ENCODE results near the gene FASTKD1. TPM values are rescaled to one million over a fixed set of nuclear protein-coding genes. Genes with fewer than 3 reads are reported as not detected.
"Not testable (repeated sequence)": the region's sequence is repeated elsewhere in the genome, so short reads cannot be mapped to it uniquely, and the experiment has no call there.

Gene FASTKD1
- total and polyA plus RNA-seq, 3 experiments from 2014 or later = 16.4 to 55.7 (median 53.8) TPM

- Mint-ChIP-seq H3K4me3 (peak overlapping the region in 1 of 7 donors; percentile 30), H3K27ac (no peak overlapping the region), H3K36me3 (peaks cover 0 to 2% (median 2%) of the 10 kb centered on the region in 3 donors), H3K27me3 (peaks cover 3 to 4% of the 10 kb centered on the region in 2 donors), H3K4me1 (peaks cover 2 to 3% (median 3%) of the 10 kb centered on the region in 3 donors), H3K9me3 (peaks cover 0 to 2% (median 0%) of the 10 kb centered on the region in 5 donors)
- POLR2A ChIA-PET = interaction anchor here (0.7 kb wide), 1 partner anchor 110 kb away, joined by 4 read pairs; no protein-coding TSS in a partner anchor
- no peaks in the 10 kb centered on the region for H3K9me3 ChIP-seq (ENCODE audit: low read length)
- no peak for DNase-seq
- no peaks in the 10 kb centered on the region for H3K4me1 ChIP-seq (ENCODE audit: insufficient read depth, low read length)
- no peaks in the 10 kb centered on the region for H3K36me3 ChIP-seq (ENCODE audit: insufficient read depth, low read length)
- CTCF ChIA-PET = no interaction called here
- H3K4me3 ChIP-seq (ENCODE audit: low read length) = no peak overlapping the region
- H3K27me3 ChIP-seq (ENCODE audit: insufficient read depth, low read length, poor library complexity, severe bottlenecking) = no peaks in the 10 kb centered on the region
- no peak overlapping the region for H3K27ac ChIP-seq (ENCODE audit: low read depth, low read length)
Observed at GRCh38 chr2:169579044-169579443, 5.4 kb upstream of the FASTKD1 start.

DNA sequence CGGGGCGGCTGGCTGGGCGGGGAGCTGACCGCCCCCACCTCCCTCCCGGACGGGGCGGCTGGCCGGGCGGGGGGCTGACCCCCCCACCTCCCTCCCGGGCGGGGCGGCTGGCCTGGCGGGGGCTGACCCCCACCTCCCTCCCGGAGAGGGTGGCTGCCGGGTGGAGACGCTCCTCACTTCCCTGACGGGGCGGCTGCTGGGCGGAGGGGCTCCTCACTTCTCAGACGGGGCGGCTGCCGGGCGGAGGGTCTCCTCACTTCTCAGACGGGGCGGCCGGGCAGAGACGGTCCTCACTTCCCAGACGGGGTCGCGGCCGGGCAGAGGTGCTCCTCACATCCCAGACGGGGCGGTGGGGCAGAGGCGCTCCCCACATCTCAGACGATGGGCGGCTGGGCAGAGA, 1.6 kb upstream of the FASTKD1 start:
- H3K27ac ChIP-seq (ENCODE audit: low read depth, low read length); CTCF ChIA-PET; H3K9me3 Mint-ChIP-seq; H3K27me3 Mint-ChIP-seq; H3K27me3 ChIP-seq (ENCODE audit: insufficient read depth, low read length, poor library complexity, severe bottlenecking); H3K4me3 Mint-ChIP-seq; DNase-seq; H3K36me3 ChIP-seq (ENCODE audit: insufficient read depth, low read length); H3K27ac Mint-ChIP-seq; H3K4me1 ChIP-seq (ENCODE audit: insufficient read depth, low read length); H3K36me3 Mint-ChIP-seq; H3K4me3 ChIP-seq (ENCODE audit: low read length); H3K9me3 ChIP-seq (ENCODE audit: low read length): not testable (repeated sequence)
- POLR2A ChIA-PET = interaction anchor here (1.6 kb wide), 1 partner anchor 9 kb away, joined by 5 read pairs; the partner anchor contains the start of gene PPIG
- H3K4me1 Mint-ChIP-seq = peaks cover 15 to 24% (median 23%) of the 10 kb centered on the region in 3 donors

- Mint-ChIP-seq H3K4me3 (peak overlapping the region in 1 of 7 donors; percentile 59), H3K36me3 (peaks cover 0 to 12% (median 0%) of the 10 kb centered on the region in 3 donors), H3K4me1 (peaks cover 20 to 30% (median 29%) of the 10 kb centered on the region in 3 donors)
- H3K27ac Mint-ChIP-seq; H3K9me3 ChIP-seq (ENCODE audit: low read length); H3K4me1 ChIP-seq (ENCODE audit: insufficient read depth, low read length); H3K36me3 ChIP-seq (ENCODE audit: insufficient read depth, low read length); H3K27me3 ChIP-seq (ENCODE audit: insufficient read depth, low read length, poor library complexity, severe bottlenecking); H3K27ac ChIP-seq (ENCODE audit: low read depth, low read length); CTCF ChIA-PET; H3K9me3 Mint-ChIP-seq; H3K27me3 Mint-ChIP-seq; DNase-seq; H3K4me3 ChIP-seq (ENCODE audit: low read length): not testable (repeated sequence)
- POLR2A ChIA-PET = interaction anchor here (1.6 kb wide), 1 partner anchor 10 kb away, joined by 5 read pairs; the partner anchor contains the start of gene PPIG
Observed at GRCh38 chr2:169574539-169574938, 874 bp upstream of the FASTKD1 start.

DNA sequence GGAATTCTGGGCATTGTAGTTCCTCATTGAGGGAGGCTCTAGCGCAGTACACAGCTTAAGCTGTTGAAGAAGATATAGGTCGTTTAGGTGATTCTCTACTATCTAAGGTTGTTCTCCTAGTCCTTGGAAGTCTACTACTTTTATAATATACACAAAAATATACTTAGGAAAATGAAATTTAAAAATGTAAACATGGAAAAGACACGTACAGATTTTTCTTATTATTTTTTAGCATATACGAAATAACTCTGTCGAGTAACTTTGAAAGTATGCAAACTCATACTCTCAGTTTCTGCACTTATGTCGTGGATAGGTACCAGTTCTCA, 272 bp upstream of the FASTKD1 start:
- peaks cover 3 to 4% of the 10 kb centered on the region in 2 donors for H3K27me3 Mint-ChIP-seq
- H3K4me1 ChIP-seq (ENCODE audit: insufficient read depth, low read length) = peaks cover 5% of the 10 kb centered on the region
- peak overlapping the region; percentile 66 for H3K27ac ChIP-seq (ENCODE audit: low read depth, low read length)
- no peaks in the 10 kb centered on the region for H3K36me3 ChIP-seq (ENCODE audit: insufficient read depth, low read length)
- DNase-seq = no peak
- peaks cover 0 to 16% (median 0%) of the 10 kb centered on the region in 3 donors for H3K36me3 Mint-ChIP-seq
- no peaks in the 10 kb centered on the region for H3K9me3 ChIP-seq (ENCODE audit: low read length)
- ChIA-PET POLR2A (interaction anchor here (1.0 to 1.6 kb wide), 2 partner anchors 10 to 225 kb away, joined by 4 to 5 read pairs; partner anchors contain the start of genes PPIG and SSB), CTCF (interaction anchor here (1.1 kb wide), 2 partner anchors 95 to 218 kb away, joined by 3 to 4 read pairs; partner anchors contain the start of gene BBS5)
- H3K27me3 ChIP-seq (ENCODE audit: insufficient read depth, low read length, poor library complexity, severe bottlenecking) = no peaks in the 10 kb centered on the region
- peak overlapping the region; percentile 80 to 99 (median 95) for H3K27ac Mint-ChIP-seq
- peak overlapping the region; percentile 93 to 100 (median 97) for H3K4me3 Mint-ChIP-seq
- no peaks in the 10 kb centered on the region for H3K9me3 Mint-ChIP-seq
- peaks cover 23 to 33% (median 30%) of the 10 kb centered on the region in 3 donors for H3K4me1 Mint-ChIP-seq
- H3K4me3 ChIP-seq (ENCODE audit: low read length) = peak overlapping the region; percentile 78

DNA sequence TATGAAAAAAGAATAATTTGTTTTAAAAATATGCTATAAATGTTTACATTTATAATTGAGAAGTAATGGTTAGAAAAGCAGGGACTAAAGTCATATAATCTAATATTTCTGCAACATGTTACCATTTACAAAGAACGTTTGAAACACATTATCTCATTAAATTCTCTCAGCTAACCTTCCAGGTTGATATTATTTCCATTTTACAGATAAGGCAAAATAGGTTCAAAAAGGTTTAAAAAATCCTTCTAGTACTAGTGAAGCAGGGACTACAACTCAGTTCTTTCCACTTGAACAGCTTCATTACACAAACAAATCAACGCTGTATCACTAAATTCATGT, 875 bp downstream of the FASTKD1 start:
- Mint-ChIP-seq H3K4me3 (peak overlapping the region; percentile 93 to 100 (median 97)), H3K27me3 (peaks cover 0 to 4% of the 10 kb centered on the region in 2 donors), H3K4me1 (peaks cover 23 to 33% (median 30%) of the 10 kb centered on the region in 3 donors), H3K27ac (peak overlapping the region; percentile 80 to 99 (median 95)), H3K36me3 (peaks cover 0 to 18% (median 0%) of the 10 kb centered on the region in 3 donors), H3K9me3 (no peaks in the 10 kb centered on the region)
- peak overlapping the region; percentile 78 for H3K4me3 ChIP-seq (ENCODE audit: low read length)
- H3K27ac ChIP-seq (ENCODE audit: low read depth, low read length) = peak overlapping the region; percentile 66
- POLR2A ChIA-PET = interaction anchor here (0.7 to 1.5 kb wide), 4 partner anchors 10 to 226 kb away, joined by 3 to 9 read pairs (median 4); partner anchors contain the start of genes PPIG and SSB
- H3K36me3 ChIP-seq (ENCODE audit: insufficient read depth, low read length) = no peaks in the 10 kb centered on the region
- H3K9me3 ChIP-seq (ENCODE audit: low read length) = no peaks in the 10 kb centered on the region
- no peak for DNase-seq
- no peaks in the 10 kb centered on the region for H3K27me3 ChIP-seq (ENCODE audit: insufficient read depth, low read length, poor library complexity, severe bottlenecking)
- peaks cover 5% of the 10 kb centered on the region for H3K4me1 ChIP-seq (ENCODE audit: insufficient read depth, low read length)
- CTCF ChIA-PET = interaction anchor here (0.7 to 2.0 kb wide), 5 partner anchors 10 to 356 kb away, joined by 3 to 8 read pairs (median 4); partner anchors contain the start of gene BBS5

GRCh38 chr2:169572189-169572588, 1.5 kb downstream of the FASTKD1 start:
- Histone ChIP-seq H3K27me3 (ENCODE audit: insufficient read depth, low read length, poor library complexity, severe bottlenecking) (no peaks in the 10 kb centered on the region), H3K36me3 (ENCODE audit: insufficient read depth, low read length) (no peaks in the 10 kb centered on the region), H3K27ac (ENCODE audit: low read depth, low read length) (no peak overlapping the region), H3K4me1 (ENCODE audit: insufficient read depth, low read length) (peaks cover 5% of the 10 kb centered on the region), H3K9me3 (ENCODE audit: low read length) (no peaks in the 10 kb centered on the region), H3K4me3 (ENCODE audit: low read length) (no peak overlapping the region)
- CTCF ChIA-PET = interaction anchor here (0.7 to 2.0 kb wide), 3 partner anchors 9 to 356 kb away, joined by 3 to 8 read pairs (median 4); no protein-coding TSS in a partner anchor
- no peak overlapping the region for H3K27ac Mint-ChIP-seq
- POLR2A ChIA-PET = interaction anchor here (1.5 kb wide), 1 partner anchor 12 kb away, joined by 9 read pairs; the partner anchor contains the start of gene PPIG
- H3K9me3 Mint-ChIP-seq = no peaks in the 10 kb centered on the region
- no peak overlapping the region for H3K4me3 Mint-ChIP-seq
- peaks cover 0 to 21% (median 0%) of the 10 kb centered on the region in 3 donors for H3K36me3 Mint-ChIP-seq
- no peaks in the 10 kb centered on the region for H3K27me3 Mint-ChIP-seq
- no peak for DNase-seq
- peaks cover 23 to 34% (median 33%) of the 10 kb centered on the region in 3 donors for H3K4me1 Mint-ChIP-seq

DNA sequence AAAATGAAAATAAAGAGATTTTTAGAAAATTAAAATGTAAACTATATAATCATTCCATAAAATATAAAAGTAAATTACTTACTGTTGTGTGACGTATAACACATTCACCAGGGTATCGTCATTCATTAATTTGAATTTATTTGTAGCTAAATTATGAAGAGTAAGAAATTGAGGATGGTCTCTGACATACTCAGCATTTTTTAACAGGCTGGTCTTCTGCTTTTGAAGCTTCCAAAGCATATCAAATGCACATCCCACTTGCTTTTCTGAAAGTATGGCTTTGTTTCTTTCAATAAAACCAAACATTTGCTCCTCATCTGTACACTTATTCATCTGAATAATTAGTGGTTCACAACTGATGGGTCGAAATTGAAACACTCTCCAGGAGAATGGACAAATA, 2.1 kb downstream of the FASTKD1 start:
- Histone ChIP-seq H3K27me3 (ENCODE audit: insufficient read depth, low read length, poor library complexity, severe bottlenecking) (no peaks in the 10 kb centered on the region), H3K27ac (ENCODE audit: low read depth, low read length) (no peak overlapping the region), H3K9me3 (ENCODE audit: low read length) (no peaks in the 10 kb centered on the region), H3K36me3 (ENCODE audit: insufficient read depth, low read length) (no peaks in the 10 kb centered on the region), H3K4me1 (ENCODE audit: insufficient read depth, low read length) (peaks cover 5% of the 10 kb centered on the region), H3K4me3 (ENCODE audit: low read length) (no peak overlapping the region)
- Mint-ChIP-seq H3K27me3 (no peaks in the 10 kb centered on the region), H3K9me3 (no peaks in the 10 kb centered on the region), H3K27ac (no peak overlapping the region), H3K4me3 (no peak overlapping the region), H3K36me3 (peaks cover 0 to 23% (median 0%) of the 10 kb centered on the region in 3 donors), H3K4me1 (peaks cover 23 to 34% (median 33%) of the 10 kb centered on the region in 3 donors)
- POLR2A ChIA-PET = no interaction called here
- CTCF ChIA-PET = interaction anchor here (1.9 to 2.0 kb wide), 2 partner anchors 9 to 13 kb away, joined by 4 to 8 read pairs; no protein-coding TSS in a partner anchor
- DNase-seq = no peak

DNA sequence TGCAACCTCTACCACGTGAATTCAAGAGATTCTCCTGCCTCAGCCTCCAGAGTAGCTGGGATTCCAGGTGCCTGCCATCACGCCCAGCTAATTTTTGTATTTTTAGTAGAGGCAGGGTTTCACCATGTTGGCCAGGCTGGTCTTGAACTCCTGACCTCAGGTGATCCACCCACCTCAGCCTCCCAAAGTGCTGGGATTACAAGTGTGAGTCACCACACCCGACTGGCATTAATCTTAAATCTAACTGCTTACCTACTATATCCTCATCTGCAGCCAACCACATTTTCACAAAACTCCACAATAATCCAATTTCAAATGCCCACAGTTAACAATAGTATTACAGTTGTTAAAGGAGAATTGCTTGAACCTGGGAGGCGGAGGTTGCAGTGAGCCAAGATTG, 2.9 kb downstream of the FASTKD1 start:
- H3K27me3 ChIP-seq (ENCODE audit: insufficient read depth, low read length, poor library complexity, severe bottlenecking); DNase-seq; H3K4me1 ChIP-seq (ENCODE audit: insufficient read depth, low read length); H3K36me3 ChIP-seq (ENCODE audit: insufficient read depth, low read length); H3K4me3 ChIP-seq (ENCODE audit: low read length); POLR2A ChIA-PET; H3K9me3 Mint-ChIP-seq; H3K27me3 Mint-ChIP-seq; CTCF ChIA-PET; H3K9me3 ChIP-seq (ENCODE audit: low read length); H3K27ac ChIP-seq (ENCODE audit: low read depth, low read length); H3K27ac Mint-ChIP-seq: not testable (repeated sequence)
- H3K4me1 Mint-ChIP-seq = peaks cover 23 to 34% (median 33%) of the 10 kb centered on the region in 3 donors
- H3K36me3 Mint-ChIP-seq = peaks cover 0 to 25% (median 0%) of the 10 kb centered on the region in 3 donors
- peak overlapping the region in 2 of 7 donors; percentile 9 to 43 for H3K4me3 Mint-ChIP-seq

All from CD8-positive, alpha-beta memory T cell (primary cell).